ENCODE data around the gene CALML5. TPM values are rescaled to one million over a fixed set of nuclear protein-coding genes. Genes with fewer than 3 reads are reported as not detected.
A peak's percentile ranks its signal among the peaks of the same experiment; 100 is the strongest.

CALML5 gene
- total RNA-seq, 3 donors from 2014 or later, result not detected

- intact Hi-C loops (cut with DNase I, micrococcal nuclease), result no loop called here
- Histone ChIP-seq H3K9me3 (peaks cover 6% of the 10 kb centered on the region), H3K4me1 (ENCODE audit: low read depth) (peaks cover 12% of the 10 kb centered on the region), H3K36me3 (ENCODE audit: low read depth) (no peaks in the 10 kb centered on the region), H3K4me3 (no peak overlapping the region)
- DNase-seq, result no peak
- ATAC-seq, result no peak
- no peak for TF ChIP-seq CTCF (IDR thresholded peaks at IDR 0.05)
These were observed 7.9 kb downstream of the CALML5 start for GRCh38 chr10:5491477-5491876.

DNA sequence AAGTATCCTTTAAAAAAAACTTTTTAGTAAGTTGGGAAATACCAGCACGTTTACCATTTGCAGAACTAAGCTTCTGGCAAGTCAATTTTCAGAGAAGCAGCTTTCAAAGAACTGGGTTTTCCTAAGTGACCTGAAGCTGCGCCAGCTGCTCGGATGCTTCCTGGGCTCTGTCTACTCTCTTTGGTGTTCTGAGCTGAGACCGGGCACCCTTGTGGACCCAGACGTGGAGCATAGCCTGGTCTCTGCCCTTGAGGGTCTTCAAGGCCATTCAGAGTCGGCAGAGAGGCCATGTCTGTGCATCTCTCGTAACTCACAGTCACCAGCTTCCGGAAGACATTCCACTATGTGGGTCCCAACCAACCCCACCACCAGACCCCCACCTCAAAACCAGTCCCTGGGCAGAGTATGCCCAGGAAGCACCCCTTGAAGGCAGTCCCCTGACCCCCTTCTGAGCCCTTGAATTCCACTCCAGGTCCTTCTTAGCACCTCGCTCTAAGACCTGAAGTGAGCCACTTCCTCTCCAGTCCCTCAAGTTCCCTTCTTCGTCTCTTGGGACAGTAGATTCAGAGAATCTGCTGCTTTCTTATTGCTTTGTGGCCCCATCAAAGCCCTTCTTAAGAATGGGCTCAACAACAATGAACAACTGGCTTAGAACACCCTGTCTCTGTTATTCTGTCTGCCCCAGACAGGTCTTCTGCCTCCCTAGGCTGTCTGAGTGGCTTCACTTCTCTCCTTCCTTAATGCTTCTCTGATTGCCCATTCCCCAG lies 8.5 kb downstream of the CALML5 start:
- H3K4me3 ChIP-seq, result no peak overlapping the region
- no peaks in the 10 kb centered on the region for H3K36me3 ChIP-seq (ENCODE audit: low read depth)
- peaks cover 12% of the 10 kb centered on the region for H3K4me1 ChIP-seq (ENCODE audit: low read depth)
- TF ChIP-seq CTCF (IDR thresholded peaks at IDR 0.05), result no peak
- ATAC-seq (no peak), DNase-seq (no peak)
- intact Hi-C loops (cut with DNase I, micrococcal nuclease), result no loop called here
- peaks cover 6% of the 10 kb centered on the region for H3K9me3 ChIP-seq

DNA sequence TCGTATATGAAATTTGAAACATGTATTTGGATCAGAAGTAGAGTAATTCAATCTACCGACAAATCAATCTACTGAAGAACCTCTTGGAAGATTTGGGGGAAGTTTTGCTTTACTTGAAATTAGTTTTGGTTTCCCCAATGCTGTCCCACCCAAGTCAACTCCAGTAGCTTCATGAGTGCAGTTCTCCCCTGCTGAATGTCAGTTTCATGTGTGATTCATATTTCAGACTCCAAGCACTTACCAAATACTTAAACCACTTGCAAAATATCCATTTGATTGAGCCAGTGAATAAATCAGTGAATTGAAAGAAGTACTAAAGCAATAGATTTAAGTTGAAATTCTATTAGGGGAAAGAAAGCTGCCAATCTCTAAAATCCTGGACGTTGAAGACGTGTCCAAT lies 9.3 kb downstream of the CALML5 start:
- Histone ChIP-seq H3K36me3 (ENCODE audit: low read depth) (no peaks in the 10 kb centered on the region), H3K9me3 (peaks cover 6% of the 10 kb centered on the region), H3K4me3 (no peak overlapping the region), H3K4me1 (ENCODE audit: low read depth) (peaks cover 12% of the 10 kb centered on the region)
- no peak for TF ChIP-seq CTCF (IDR thresholded peaks at IDR 0.05)
- ATAC-seq (no peak), DNase-seq (no peak)
- intact Hi-C loops (cut with DNase I, micrococcal nuclease), result no loop called here

- intact Hi-C loops (cut with DNase I, micrococcal nuclease), result no loop called here
- no peak for TF ChIP-seq CTCF (IDR thresholded peaks at IDR 0.05)
- peak; percentile 89 for ATAC-seq
These were observed 10.9 kb downstream of the CALML5 start for GRCh38 chr10:5488272-5489161.

DNA sequence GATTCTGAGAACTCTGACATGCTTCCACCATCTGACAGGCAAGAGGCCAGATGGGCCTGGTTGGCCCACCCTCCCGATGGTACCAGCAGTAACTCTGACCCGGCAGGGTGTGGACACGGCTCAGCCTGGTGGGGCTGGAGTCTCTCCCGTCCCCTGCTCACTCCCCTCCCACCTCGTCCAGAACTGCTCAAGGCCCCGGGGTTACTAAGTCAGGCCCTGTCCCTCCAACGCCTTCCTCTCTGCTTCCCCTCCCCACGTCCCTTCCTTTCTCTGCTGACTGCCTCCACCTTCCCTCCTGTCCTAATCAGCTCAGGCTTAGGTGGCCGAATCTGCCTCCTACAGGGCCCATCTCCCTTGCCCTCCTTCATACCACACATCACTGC lies 12.5 kb downstream of the CALML5 start:
- Histone ChIP-seq H3K4me1 (ENCODE audit: low read depth) (peaks cover 12% of the 10 kb centered on the region), H3K36me3 (ENCODE audit: low read depth) (no peaks in the 10 kb centered on the region), H3K4me3 (no peak overlapping the region), H3K9me3 (no peaks in the 10 kb centered on the region)
- peak; percentile 0 for ATAC-seq
- TF ChIP-seq CTCF (IDR thresholded peaks at IDR 0.05), result no peak
- intact Hi-C loops (cut with DNase I, micrococcal nuclease), result no loop called here
- DNase-seq, result peak in 2 of 3 donors; percentile 41 to 62

More at GRCh38 chr10:5488272-5489161, 10.9 kb downstream of the CALML5 start:
- H3K4me3 ChIP-seq, result no peak overlapping the region
- peak; percentile 87 to 92 (median 91) for DNase-seq
- H3K4me1 ChIP-seq (ENCODE audit: low read depth), result peaks cover 12% of the 10 kb centered on the region
- H3K9me3 ChIP-seq, result peaks cover 6% of the 10 kb centered on the region
- no peaks in the 10 kb centered on the region for H3K36me3 ChIP-seq (ENCODE audit: low read depth)

Measured in mucosa of descending colon (tissue), 3 donors.